Measurements from ENCODE around the gene SRGAP3.

SRGAP3 gene

GRCh38 chr3:9115336-9115735, 134.1 kb downstream of the SRGAP3 start:
- no peak overlapping the region for H3K9ac ChIP-seq (ENCODE audit: low read length)
- H3K79me2 ChIP-seq (ENCODE audit: insufficient read depth, low read length): no peaks in the 10 kb centered on the region
- TF ChIP-seq EZH2 (IDR thresholded peaks at IDR 0.05; ENCODE audit: borderline replicate concordance, low read length) (no peak), CTCF (IDR thresholded peaks at IDR 0.05; ENCODE audit: low read length) (no peak)
- no peak overlapping the region for H2AFZ ChIP-seq (ENCODE audit: low read length)
- H3K9me3 ChIP-seq (ENCODE audit: low read length): no peaks in the 10 kb centered on the region
- peaks cover 4% of the 10 kb centered on the region; the same call in 1 of the 2 replicates for H3K27me3 ChIP-seq (ENCODE audit: insufficient read depth, low read length)
- H3K36me3 ChIP-seq (ENCODE audit: insufficient read depth, low read length): no peaks in the 10 kb centered on the region
- no peak overlapping the region for H3K4me2 ChIP-seq (ENCODE audit: low read length)
- H3K9me2 ChIP-seq (ENCODE audit: low read depth, low read length): no peaks in the 10 kb centered on the region
- H3F3A ChIP-seq (ENCODE audit: insufficient read depth, low read length): no peaks in the 10 kb centered on the region
- H3K27ac ChIP-seq (ENCODE audit: low read depth, low read length, poor library complexity, severe bottlenecking): no peak overlapping the region
- no peaks in the 10 kb centered on the region for H3K4me1 ChIP-seq (ENCODE audit: insufficient read depth, low read length, severe bottlenecking)
- H3K4me3 ChIP-seq (ENCODE audit: low read depth, low read length, poor library complexity, severe bottlenecking): no peak overlapping the region
- no peaks in the 10 kb centered on the region for H4K20me1 ChIP-seq (ENCODE audit: insufficient read depth, low read length)

- Histone ChIP-seq H3K4me2 (ENCODE audit: low read length) (no peak overlapping the region), H3K9me2 (ENCODE audit: low read depth, low read length) (no peaks in the 10 kb centered on the region), H3K4me3 (ENCODE audit: low read depth, low read length, poor library complexity, severe bottlenecking) (no peak overlapping the region), H3K27ac (ENCODE audit: low read depth, low read length, poor library complexity, severe bottlenecking) (no peak overlapping the region), H3K79me2 (ENCODE audit: insufficient read depth, low read length) (no peaks in the 10 kb centered on the region), H3K9me3 (ENCODE audit: low read length) (no peaks in the 10 kb centered on the region), H3K4me1 (ENCODE audit: insufficient read depth, low read length, severe bottlenecking) (no peaks in the 10 kb centered on the region), H3K9ac (ENCODE audit: low read length) (no peak overlapping the region), H3F3A (ENCODE audit: insufficient read depth, low read length) (no peaks in the 10 kb centered on the region), H2AFZ (ENCODE audit: low read length) (no peak overlapping the region), H4K20me1 (ENCODE audit: insufficient read depth, low read length) (no peaks in the 10 kb centered on the region), H3K36me3 (ENCODE audit: insufficient read depth, low read length) (no peaks in the 10 kb centered on the region), H3K27me3 (ENCODE audit: insufficient read depth, low read length) (peaks cover 4% of the 10 kb centered on the region; the same call in 1 of the 2 replicates)
- TF ChIP-seq EZH2 (IDR thresholded peaks at IDR 0.05; ENCODE audit: borderline replicate concordance, low read length) (no peak), CTCF (IDR thresholded peaks at IDR 0.05; ENCODE audit: low read length) (no peak)
Measured at GRCh38 chr3:9113040-9113439, 136.4 kb downstream of the SRGAP3 start.

- Histone ChIP-seq H3F3A (ENCODE audit: insufficient read depth, low read length) (no peaks in the 10 kb centered on the region), H3K27ac (ENCODE audit: low read depth, low read length, poor library complexity, severe bottlenecking) (no peak overlapping the region), H3K4me2 (ENCODE audit: low read length) (no peak overlapping the region), H2AFZ (ENCODE audit: low read length) (no peak overlapping the region), H3K4me3 (ENCODE audit: low read depth, low read length, poor library complexity, severe bottlenecking) (no peak overlapping the region), H3K36me3 (ENCODE audit: insufficient read depth, low read length) (no peaks in the 10 kb centered on the region), H3K27me3 (ENCODE audit: insufficient read depth, low read length) (peaks cover 4% of the 10 kb centered on the region; the same call in 1 of the 2 replicates), H3K9me3 (ENCODE audit: low read length) (no peaks in the 10 kb centered on the region), H3K4me1 (ENCODE audit: insufficient read depth, low read length, severe bottlenecking) (no peaks in the 10 kb centered on the region), H3K79me2 (ENCODE audit: insufficient read depth, low read length) (no peaks in the 10 kb centered on the region), H3K9ac (ENCODE audit: low read length) (no peak overlapping the region), H4K20me1 (ENCODE audit: insufficient read depth, low read length) (no peaks in the 10 kb centered on the region), H3K9me2 (ENCODE audit: low read depth, low read length) (no peaks in the 10 kb centered on the region)
- no peak for TF ChIP-seq CTCF (IDR thresholded peaks at IDR 0.05; ENCODE audit: low read length)
- no peak for TF ChIP-seq EZH2 (IDR thresholded peaks at IDR 0.05; ENCODE audit: borderline replicate concordance, low read length)
Measured at GRCh38 chr3:9111866-9112265, 137.6 kb downstream of the SRGAP3 start.
